Osteoblast (primary cell): ENCODE data around the gene SPTLC2. TPM values are rescaled to one million over a fixed set of nuclear protein-coding genes. Genes with fewer than 3 reads are reported as not detected.

Experiments used
- DNase-seq: peaks from one replicate; pipeline ENCODE4 v3.0.0; 2011; ENCODE audit warnings: low spot score, mixed read lengths; ENCODE audit not compliant: insufficient read length; ENCODE audit errors: missing footprints
- H2AFZ ChIP-seq: 2 replicates; pipeline ENCODE4 v1.6.0; 2011; ENCODE audit warnings: mild to moderate bottlenecking, low read length
- H3K27ac ChIP-seq: 2 replicates; pipeline ENCODE4 v1.5.1; 2011; ENCODE audit warnings: mild to moderate bottlenecking, low read depth, low read length, moderate library complexity
- H3K27me3 ChIP-seq: 2 replicates; pipeline ENCODE4 v1.6.0; 2012; ENCODE audit warnings: mild to moderate bottlenecking, control low read depth, inconsistent platforms, low read length, moderate library complexity; ENCODE audit not compliant: insufficient read depth
- H3K36me3 ChIP-seq: 2 replicates; pipeline ENCODE4 v1.5.1; 2011; ENCODE audit warnings: mild to moderate bottlenecking, low read length, control low read depth, moderate library complexity; ENCODE audit not compliant: insufficient read depth
- H3K4me1 ChIP-seq: 2 replicates; pipeline ENCODE4 v1.5.1; 2011; ENCODE audit warnings: mild to moderate bottlenecking, low read length, control low read depth, moderate library complexity; ENCODE audit not compliant: insufficient read depth
- H3K4me2 ChIP-seq: 2 replicates; pipeline ENCODE4 v1.6.0; 2011; ENCODE audit warnings: mild to moderate bottlenecking, low read length; ENCODE audit not compliant: insufficient read depth
- H3K4me3 ChIP-seq: fragments of 200-600 bp; sonication (generic); 3 replicates; pipeline ENCODE4 v1.5.1; 2012; ENCODE audit warnings: mild to moderate bottlenecking, low read length, inconsistent platforms; ENCODE audit not compliant: insufficient read depth
- H3K79me2 ChIP-seq: 2 replicates; pipeline ENCODE4 v1.6.0; 2012; ENCODE audit warnings: mild to moderate bottlenecking, low read length, control low read depth, inconsistent platforms; ENCODE audit not compliant: insufficient read depth
- H3K9me3 ChIP-seq: 2 replicates; pipeline ENCODE4 v1.5.1; 2011; ENCODE audit warnings: low read depth, low read length, control low read depth
- H4K20me1 ChIP-seq: 2 replicates; pipeline ENCODE4 v1.6.0; 2012; ENCODE audit warnings: mild to moderate bottlenecking, low read length, control low read depth; ENCODE audit not compliant: insufficient read depth
- CTCF ChIP-seq: IDR thresholded peaks from 2 replicates; pipeline ENCODE4 v1.5.1; 2011; ENCODE audit warnings: mild to moderate bottlenecking, low read depth, low read length, moderate library complexity; ENCODE audit errors: extremely low read depth
- total RNA-seq: library from RNA; depleted of rRNA; stranded (reverse); fragments of >200 nt; gene quantifications from 2 replicates; pipeline ENCODE4 v1.2.3, GENCODE V29; 2012

Gene SPTLC2
- total RNA-seq, 1 donor, result 59.0 TPM

- Histone ChIP-seq H3K4me1 (peaks cover 5% of the 10 kb centered on the region), H3K4me3 (no peak overlapping the region), H3K4me2 (no peak overlapping the region), H3K27ac (no peak overlapping the region), H2AFZ (no peak overlapping the region), H4K20me1 (no peaks in the 10 kb centered on the region), H3K79me2 (no peaks in the 10 kb centered on the region), H3K9me3 (no peaks in the 10 kb centered on the region), H3K27me3 (no peaks in the 10 kb centered on the region), H3K36me3 (no peaks in the 10 kb centered on the region)
- no peak for TF ChIP-seq CTCF
- DNase-seq, result no peak
Observed at GRCh38 chr14:77490347-77490986, 126.0 kb downstream of the SPTLC2 start.

GRCh38 chr14:77489041-77489440 lies 127.4 kb downstream of the SPTLC2 start:
- Histone ChIP-seq H4K20me1 (no peaks in the 10 kb centered on the region), H3K27ac (no peak overlapping the region), H3K79me2 (no peaks in the 10 kb centered on the region), H3K4me2 (no peak overlapping the region), H3K9me3 (no peaks in the 10 kb centered on the region), H3K27me3 (no peaks in the 10 kb centered on the region), H3K4me1 (peaks cover 5% of the 10 kb centered on the region), H2AFZ (no peak overlapping the region), H3K36me3 (no peaks in the 10 kb centered on the region), H3K4me3 (no peak overlapping the region)
- no peak for DNase-seq
- no peak for TF ChIP-seq CTCF

GRCh38 chr14:77488558-77488957 lies 127.9 kb downstream of the SPTLC2 start:
- Histone ChIP-seq H3K4me3 (no peak overlapping the region), H3K4me2 (no peak overlapping the region), H3K27ac (no peak overlapping the region), H3K9me3 (no peaks in the 10 kb centered on the region), H4K20me1 (no peaks in the 10 kb centered on the region), H3K36me3 (no peaks in the 10 kb centered on the region), H3K27me3 (no peaks in the 10 kb centered on the region), H3K79me2 (no peaks in the 10 kb centered on the region), H2AFZ (no peak overlapping the region), H3K4me1 (peaks cover 5% of the 10 kb centered on the region)
- TF ChIP-seq CTCF, result no peak
- no peak for DNase-seq

- H3K9me3 ChIP-seq, result no peaks in the 10 kb centered on the region
- no peaks in the 10 kb centered on the region for H3K27me3 ChIP-seq
- peak; percentile 99 for DNase-seq
- H3K36me3 ChIP-seq, result no peaks in the 10 kb centered on the region
- H3K79me2 ChIP-seq, result no peaks in the 10 kb centered on the region
- H3K4me3 ChIP-seq, result no peak overlapping the region
- H3K27ac ChIP-seq, result peak overlapping the region; percentile 19
- no peak overlapping the region for H2AFZ ChIP-seq
- peaks cover 5% of the 10 kb centered on the region for H3K4me1 ChIP-seq
- TF ChIP-seq CTCF, result no peak
- no peaks in the 10 kb centered on the region for H4K20me1 ChIP-seq
- no peak overlapping the region for H3K4me2 ChIP-seq
Observed at GRCh38 chr14:77485901-77486678, 130.3 kb downstream of the SPTLC2 start.
